GM23248 (cell line): ENCODE results near the gene USP12.

Experiments
- EZH2 ChIP-seq: fragments of 200-600 bp; sonication (generic); IDR thresholded peaks from 2 replicates; pipeline ENCODE4 v1.6.1; 2018; ENCODE audit warnings: antibody characterized with exemption, mild to moderate bottlenecking; ENCODE audit not compliant: insufficient read depth, poor library complexity, severe bottlenecking
- EZH2phosphoT487 ChIP-seq: fragments of 200-600 bp; sonication (generic); IDR thresholded peaks from 2 replicates; pipeline ENCODE4 v1.6.1; 2018; ENCODE audit warnings: antibody characterized with exemption, moderate library complexity, mild to moderate bottlenecking, low read depth; ENCODE audit not compliant: insufficient read depth

- no peak for TF ChIP-seq EZH2
- TF ChIP-seq EZH2phosphoT487 = no peak
Measured at GRCh38 chr13:27211271-27211670, 39.7 kb upstream of the USP12 start.
